GM19397 (cell line): Measurements from ENCODE around the gene INSL3.

ENCODE experiments used
- ATAC-seq: cut with Tn5 transposase; IDR thresholded peaks from one replicate; pipeline ENCODE4 v1.9.1; 2021; ENCODE audit warnings: mild to moderate bottlenecking, moderate library complexity; ENCODE audit not compliant: unreplicated experiment

The INSL3 gene

DNA sequence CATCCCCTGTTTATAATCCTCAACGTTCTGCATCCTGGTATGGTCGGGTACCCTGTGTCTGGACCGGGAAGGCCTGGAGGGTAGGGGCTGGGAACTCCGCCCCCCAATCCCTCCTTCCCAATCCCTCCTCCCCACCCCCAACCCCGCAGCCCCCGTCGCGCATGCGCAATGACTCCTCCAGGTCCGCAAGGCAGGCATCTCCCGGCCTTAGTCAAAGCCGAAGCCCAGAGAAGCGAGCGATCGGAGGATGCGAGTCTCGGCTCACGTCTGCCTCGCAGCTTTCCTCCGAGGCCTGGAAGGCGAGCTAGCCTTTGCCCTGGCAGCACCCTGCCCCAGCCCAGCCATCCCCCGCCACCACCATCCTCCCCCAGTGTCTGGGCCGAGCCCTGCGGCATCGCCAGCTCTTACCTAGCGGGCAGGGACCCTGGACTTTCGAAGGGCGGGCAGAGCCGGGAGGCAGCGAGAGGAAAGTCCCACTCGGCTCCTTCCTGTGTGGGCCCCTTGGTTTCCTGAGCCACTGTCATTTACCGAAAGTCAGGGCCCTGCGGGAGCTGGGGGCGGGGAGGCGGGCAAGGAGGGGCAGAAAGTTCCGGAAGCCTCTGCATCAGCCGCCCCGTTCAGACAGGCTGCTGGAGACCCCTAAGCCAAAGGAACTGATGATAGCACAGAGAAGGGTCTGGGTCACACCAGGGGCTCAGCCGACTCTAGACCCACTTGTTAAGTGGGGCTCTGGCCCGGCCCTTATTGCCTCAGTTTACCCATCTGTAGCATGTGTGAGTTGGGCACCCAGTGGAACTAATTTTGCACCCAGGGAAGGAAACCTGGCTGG is 26.4 kb upstream of the INSL3 start, which contains the start of gene JAK3:
JAK3 (minus strand) TSS at position 445 of the 829 bp plus-strand sequence. CDS start 3,565 bp downstream, outside the sequence.
- peak; percentile 65 for ATAC-seq

DNA sequence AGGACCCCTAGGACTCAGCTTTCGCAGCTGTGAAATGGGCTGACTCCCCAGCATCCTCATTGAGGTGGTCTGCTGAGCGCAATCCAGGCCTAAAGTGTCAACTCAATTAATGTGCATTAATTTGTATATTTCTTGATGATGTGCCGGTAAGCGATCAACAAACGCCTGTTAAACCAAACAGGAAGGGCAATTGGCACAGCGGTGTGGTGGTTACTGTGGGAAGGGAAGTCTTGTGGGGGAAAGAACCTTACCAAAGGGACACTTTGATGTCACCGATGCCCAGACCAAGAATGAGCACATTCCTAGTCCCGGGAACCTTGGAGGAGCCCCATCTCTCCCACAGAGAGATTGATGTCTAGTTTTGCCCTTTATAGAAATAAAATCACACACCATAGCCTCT is 24.8 kb upstream of the INSL3 start:
- no peak for ATAC-seq

DNA sequence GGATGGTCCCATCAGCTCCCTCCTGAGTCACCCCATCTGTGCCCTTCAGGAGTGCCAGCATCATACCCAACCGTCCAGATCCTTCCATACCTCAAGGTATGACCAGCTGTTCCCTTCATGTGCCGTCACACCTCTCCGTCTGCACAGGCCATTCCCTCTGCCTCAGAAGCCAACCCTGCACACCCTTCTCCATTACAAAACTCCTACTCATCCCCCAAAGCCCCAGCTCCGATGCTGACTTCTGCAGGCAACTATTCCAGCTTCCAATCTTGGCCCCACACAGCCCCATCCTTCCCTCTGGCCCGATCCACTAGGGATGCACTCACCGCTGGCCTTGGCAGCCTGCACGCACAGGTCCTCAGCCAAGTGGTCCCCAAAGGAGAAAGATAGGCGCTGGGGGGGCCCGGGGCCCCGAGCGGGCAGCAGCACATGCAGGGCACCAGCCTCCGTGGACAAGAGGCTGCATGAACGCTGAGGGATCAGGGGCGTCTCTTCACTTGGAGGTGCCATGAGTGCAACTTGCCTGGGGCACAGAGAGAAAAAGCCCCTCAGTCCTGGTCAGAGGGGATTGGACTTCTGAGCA is 22.7 kb upstream of the INSL3 start:
- no peak for ATAC-seq

DNA sequence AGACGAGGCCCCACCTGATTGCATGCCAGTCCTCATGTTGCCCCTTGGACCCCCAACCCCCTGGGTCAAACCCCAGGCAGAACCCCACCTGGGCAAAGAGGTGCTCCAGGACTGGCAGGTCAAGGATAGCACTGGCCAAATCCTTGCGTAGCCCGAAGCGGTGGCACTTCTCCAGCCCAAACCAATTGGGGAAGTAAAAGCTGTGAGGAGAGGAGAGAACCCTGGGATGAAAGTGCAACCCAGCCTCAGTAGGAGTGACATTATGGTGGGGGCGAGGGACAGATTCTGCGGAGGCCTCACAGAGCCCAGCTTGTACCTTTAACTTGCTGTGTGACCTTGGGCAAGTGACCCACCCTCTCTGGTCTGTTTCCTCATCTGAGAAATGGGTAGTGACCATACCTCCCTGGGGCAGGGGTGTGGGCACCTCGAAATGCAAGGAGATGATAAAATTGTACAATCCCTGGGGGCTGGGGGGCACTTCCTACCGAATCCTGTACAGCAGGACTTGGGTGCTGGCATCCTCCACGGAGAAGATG is 22.0 kb upstream of the INSL3 start:
- ATAC-seq, result no peak

DNA sequence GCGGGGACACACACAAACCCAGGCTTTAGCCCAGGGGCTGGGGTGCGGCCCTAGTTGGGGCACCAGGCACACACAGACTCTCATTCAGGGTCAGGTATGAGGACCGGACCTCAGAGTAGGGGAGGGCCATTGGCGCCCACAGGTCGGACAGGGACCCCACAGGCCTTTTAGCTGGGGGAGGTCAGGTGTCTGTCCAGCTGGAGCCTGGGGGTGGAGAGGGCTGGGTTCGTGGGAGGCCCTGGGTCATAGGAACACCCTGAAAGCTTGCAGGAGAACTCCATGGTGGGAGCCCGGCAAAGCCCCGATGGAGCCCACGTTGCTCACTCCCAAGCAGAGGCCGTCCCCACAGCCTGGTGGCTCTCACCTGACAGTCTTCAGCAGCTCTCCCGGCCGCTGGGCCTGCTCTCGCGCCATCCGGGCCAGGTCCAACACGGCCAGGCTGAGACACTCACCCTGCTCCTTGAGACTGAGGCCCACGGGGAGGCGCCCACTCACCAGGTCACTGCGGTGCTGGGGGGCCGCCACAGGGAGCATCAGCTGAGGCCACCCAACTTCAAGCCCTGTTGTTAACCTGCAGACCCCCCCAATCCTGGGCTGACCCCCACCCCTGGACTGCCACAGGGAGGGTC is 21.5 kb upstream of the INSL3 start:
- no peak for ATAC-seq

DNA sequence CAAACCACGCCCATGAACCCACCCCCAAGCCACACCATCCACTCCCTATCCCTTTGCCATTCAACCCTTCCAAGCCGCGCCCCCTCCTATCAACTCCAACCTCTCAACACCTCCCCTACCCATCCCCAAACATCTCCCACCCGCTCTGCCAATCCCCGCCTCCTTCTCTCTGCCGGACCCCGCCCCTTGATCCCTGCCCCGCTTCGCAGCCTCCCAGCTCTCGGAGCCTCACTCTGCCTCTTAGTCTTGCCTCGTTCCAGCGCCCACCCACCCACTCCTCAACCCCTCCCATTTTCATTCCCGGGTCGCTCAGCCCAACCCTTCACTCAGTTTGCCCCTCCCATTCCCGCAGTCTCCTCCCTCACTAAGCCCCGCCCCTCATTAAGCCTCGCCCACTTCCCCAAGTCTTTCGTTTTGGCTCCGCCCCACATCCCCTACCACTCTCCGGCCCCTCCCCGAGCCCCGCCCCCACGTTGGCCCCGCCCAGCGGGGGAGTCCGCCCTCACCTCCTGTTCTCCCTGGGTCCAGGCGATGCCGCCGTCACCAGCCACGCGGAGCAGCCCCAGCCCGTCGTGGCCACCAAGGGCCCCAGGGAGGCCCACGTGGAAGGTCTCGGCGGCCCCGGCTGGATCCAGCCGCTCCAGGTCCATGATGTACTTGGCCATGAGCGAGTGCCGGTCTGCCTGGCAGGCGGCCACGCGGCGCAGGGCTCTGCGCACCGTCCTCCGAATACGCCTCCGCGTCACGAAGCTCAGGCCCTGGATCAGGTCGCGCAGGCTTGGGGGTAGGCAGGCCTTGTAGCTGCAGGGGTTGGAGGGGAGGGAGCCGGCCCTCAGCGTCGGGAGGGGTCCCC is 20.7 kb upstream of the INSL3 start:
- no peak for ATAC-seq

DNA sequence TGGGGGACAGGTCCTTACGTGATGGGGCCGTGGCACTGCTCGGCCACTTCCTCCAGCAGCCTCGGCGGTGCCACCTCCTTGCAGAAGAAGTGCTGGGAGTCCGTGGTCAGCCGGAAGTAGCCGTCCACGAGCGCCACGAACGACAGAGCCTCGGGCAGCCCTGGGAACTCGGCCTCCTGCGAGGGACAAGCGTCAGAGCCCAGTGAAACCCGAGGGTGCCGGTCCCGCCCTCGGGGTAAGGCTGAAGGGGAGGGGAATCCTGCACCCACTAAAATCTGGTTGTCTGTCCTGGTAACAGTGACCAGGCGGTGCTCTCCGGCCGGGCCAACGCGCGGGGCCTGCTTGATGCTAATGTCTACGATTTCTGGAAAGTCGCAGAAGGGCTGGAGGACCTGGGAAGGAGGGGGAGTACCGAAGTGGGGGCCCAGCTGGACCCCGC is 20.1 kb upstream of the INSL3 start:
- no peak for ATAC-seq

DNA sequence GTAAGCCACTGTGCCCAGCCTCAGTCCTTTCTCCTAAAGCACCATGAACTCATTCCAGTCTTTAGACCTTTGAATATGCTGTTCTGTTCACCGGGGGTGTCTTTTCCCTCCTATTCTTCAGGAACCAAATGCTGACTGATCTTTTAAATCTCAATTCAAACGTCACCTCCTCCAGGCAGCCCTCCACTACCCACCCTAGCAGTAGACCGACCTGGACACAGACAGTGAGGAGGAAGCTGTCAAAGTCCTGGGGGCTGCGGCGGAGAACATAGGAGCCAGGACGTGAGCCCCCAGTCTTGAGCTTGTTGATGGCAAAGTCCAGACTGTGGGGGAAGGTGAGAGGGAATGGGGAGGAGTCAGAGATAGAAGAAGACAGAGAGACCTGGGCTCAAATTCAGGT is 18.7 kb upstream of the INSL3 start:
- ATAC-seq, result no peak

DNA sequence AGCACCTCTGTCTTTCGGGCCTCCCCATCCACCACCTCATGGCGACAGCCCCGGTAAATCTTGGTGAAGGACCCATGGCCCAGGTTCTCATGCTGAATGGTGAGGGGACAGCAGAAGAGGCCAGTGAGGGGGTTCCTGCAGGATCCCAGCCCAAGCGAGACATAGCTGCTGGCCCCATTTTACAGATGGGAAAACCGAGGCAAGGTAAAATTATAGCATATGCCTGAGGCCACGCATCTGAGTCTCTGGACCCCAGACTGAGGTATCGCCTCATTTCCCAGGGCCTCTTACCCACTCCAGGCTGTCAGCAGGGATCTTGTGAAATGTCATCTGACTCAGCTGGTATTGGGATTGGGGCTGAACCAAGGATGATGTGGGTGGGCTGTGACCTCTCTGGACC is 16.7 kb upstream of the INSL3 start:
- ATAC-seq, result no peak

DNA sequence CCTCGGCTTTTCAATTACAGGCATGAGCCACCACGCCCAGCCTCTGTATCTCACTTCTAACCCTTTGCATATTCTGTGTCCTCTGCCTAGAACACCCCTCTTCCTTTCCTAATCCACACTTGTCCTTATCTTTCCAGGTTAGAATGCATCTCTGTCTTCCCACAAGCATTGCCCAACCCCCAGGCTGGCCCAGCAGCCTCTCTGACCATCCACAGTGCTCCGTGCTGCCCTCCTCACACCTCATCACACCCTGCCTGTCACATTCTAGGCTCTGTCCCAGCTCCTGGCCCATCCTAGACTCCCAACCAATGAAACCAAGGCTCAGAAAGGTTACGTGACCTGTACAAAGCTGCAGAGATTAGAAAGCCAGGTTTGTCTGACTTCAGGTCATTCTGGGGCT is 15.2 kb upstream of the INSL3 start:
- no peak for ATAC-seq

DNA sequence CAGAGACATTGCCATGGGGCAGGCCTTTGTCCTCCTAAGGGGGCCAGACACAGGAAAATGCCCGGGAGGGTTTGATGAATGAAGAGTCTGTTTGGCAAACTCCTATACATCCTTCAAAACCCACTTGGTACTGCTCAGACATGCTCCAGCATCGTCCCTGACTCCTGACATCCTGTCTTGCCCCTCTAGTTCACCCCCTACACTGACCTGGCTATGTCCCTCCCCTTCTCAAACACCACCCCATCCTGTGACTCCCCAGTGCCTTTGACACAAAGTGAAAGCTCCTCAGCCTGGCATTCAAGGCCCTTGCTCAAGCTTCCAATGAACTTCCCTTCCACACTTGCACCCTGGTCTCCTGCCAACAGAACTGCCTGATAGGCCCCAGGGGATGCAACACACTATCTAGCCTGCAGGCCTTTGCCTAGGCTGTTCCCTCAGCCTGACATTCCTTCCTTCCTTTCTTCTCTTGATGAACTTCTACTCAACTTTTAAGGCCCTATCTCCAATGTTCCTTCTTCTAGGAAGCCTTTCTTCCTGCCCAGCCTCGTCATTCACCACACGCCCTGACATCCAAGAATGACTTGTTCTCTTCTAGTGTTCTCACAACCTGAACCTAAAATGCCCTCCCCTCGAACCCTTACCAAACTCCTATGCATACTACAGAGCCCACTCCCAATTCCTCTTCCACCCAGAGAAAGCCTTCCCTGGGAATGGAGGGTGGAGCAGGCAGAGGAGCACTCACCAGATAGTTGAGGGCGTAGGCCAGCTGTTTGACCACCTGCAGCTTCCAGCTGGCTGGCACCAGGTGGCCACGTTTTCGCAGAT is 14.1 kb upstream of the INSL3 start:
- no peak for ATAC-seq

DNA sequence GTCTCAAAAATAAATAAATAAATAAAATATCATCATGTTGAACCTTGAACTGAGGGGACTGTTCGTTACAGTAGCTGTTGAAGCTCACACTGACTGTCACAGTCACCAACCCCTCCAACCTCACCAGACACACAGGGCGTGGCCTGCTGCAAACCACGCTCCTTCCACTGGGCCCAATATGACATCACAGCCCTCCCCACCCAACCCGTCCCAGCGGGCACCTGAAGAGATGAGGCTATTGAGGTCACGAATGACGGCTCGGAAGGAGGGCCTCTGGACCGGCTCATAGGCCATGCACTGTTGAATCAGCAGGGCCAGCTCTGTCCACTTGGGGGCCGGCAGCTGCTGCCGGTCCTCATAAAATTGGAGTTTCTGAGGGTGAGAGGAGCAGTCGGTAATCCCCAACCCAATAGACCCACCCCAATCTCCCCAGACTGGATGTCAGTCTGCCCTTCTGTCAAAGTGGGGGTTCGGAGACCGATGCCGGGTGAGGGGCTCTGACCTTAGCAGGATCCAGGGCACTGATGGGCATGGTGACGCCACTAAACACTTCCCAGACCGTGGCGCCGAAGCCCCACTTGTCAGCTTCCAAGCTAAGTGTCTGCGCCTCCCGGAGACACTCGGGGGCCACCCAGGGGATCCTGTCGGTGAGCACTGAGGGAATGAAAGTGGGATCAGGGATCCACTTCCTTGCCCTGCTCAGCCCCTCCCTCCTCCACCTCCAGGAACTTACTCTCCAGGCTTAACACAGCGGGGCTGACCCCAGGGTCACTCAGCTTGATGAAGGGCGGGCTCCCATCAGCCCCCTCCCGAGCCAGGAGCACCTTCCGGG is 13.2 kb upstream of the INSL3 start:
- no peak for ATAC-seq

DNA sequence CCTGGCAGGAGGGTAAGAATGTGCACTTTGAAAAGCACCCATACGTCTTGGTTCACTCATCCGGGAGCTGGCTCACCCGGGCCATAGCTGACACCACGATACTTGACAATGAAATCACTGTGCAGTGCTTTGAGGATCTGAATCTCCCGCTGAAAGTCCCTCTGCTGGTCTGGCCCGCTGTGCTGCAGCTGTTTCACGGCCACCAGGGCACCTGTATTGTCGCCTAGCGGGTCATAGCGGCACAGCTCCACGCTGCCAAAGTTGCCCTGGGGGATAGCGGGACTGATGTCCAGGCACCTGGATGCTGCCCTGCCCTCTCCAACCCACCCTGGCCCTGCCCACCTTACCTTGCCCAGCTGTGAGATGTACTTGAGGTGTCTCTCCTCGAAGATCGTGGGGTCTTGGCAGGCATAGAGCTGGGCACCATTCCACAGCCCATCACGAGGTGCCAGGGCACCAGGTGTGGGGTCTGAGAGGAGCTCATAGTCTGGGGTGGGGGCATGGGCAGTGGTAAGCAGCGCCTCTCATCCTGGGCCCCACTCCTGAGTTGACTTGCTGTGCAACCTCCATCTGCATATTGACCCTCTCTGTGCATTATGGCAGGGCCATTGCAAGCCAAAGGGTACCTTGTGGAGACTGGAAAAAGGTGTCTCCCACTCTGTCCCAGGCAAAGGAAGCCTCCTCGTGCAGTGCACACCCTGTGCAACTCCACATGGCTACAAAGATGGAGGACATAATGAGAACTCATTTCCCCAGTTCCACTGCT is 11.3 kb upstream of the INSL3 start:
- no peak for ATAC-seq

DNA sequence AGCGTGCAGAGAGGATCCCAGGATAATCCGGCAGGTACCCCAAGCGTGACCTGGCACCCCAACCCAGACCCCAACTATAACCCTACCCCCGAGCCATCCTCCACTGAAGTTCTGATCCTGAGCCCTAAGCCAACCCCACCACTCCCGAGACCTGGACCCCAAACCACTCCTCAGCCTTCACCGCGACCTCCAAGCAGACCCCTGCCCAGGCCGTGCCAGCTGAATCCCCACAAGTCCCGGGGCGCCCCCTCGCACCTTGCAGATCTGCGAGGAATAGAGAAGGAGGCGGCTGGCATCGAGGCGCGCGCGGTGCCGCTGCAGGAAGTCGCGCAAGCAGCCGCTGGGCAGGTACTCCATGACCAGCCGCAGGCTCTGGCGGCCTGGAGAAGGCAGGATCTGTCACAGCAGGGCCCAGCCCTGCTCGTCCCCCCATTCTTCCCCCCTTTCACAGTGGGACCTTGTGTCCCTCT is 10.1 kb upstream of the INSL3 start:
- no peak for ATAC-seq

DNA sequence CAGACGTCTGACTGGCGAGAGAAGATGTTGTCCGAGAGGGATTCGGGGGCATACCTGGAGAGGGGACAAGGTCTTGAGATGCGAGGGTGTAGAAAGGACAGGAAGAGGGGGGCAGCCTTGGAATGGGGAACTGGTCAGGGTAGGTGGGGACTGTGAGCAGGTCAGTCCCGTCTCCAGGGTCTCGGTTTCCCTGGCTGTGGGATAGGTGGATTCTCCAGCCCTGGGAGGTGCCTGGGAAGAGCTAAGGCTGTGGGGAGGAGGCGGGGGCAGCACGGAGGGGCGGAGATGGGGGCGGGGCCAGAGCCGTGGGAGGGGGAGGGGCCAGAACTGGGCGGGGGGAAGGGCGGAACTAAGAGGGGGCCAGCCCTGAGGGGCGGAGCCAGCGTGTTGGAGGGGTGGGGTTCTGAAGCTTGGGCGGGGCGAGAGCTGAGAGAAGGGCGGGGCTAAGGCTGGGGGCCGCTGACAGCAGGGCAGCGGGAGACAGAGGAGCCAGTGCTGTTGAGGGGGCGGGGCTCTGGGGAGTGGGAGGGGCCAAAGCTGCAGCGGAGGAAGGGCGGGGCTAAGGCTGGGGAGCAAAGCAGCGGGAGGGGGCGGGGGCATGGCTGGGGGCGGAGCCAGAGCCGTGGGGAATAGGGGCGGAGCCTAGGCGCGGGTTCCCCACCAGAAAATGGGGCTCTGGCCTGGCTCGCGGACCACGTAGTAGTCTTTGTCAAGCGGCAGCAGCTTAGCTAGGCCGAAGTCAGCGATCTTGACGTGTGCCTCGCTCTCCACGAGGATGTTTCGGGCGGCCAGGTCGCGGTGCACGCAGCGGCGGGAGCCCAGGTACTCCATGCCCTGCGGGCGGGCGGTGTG is 9.5 kb upstream of the INSL3 start:
- no peak for ATAC-seq

DNA sequence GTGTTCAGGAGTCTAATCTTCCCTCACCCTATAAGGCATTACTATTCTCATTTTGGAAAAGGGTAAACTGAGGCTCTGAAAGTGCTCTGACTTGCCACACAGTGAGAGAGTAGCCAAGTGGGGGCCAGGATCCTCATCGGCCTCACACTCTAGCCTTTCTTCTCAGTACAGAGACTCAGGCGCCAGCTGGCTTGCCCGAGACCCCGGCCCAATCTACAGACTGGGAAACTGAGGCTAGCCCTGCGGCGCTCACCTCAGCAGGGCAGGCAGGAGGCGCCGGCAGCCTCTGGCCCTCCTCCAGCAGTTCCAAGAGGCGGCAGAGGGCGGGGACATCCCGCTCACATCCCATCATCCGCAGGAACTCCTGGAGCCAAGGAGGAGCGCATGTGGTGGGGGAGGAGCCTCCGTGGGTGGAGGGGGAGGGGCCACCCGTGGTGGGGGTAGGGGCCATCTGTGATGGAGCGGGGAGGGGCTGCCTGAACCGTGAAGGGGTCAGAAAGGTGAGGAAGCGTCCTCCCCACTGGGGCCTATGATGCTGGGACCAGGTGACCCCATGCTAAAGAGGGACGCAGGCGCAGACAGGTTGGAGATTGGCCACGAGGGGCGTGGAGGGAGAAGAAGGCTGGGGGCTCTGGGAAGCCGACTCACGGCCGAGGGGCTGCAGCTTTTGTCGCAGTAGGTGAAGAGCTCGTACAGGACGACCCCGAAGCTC is 8.7 kb upstream of the INSL3 start:
- no peak for ATAC-seq
